Liver (tissue), 9 donors: ENCODE results near the gene DAGLA. TPM values are rescaled to one million over a fixed set of nuclear protein-coding genes. Genes with fewer than 3 reads are reported as not detected.

Experiments
- DNase-seq: peaks from one replicate; pipeline ENCODE4 v3.0.0-alpha.2; 2017; ENCODE audit warnings: low spot score
- H3K27ac ChIP-seq, 2 donors: one replicate each; pipeline ENCODE4 v1.7.0; 2013; ENCODE audit warnings: inconsistent platforms in 2 of 2, low read length in 2 of 2, control low read depth in 1 of 2, low read depth in 1 of 2, mild to moderate bottlenecking in 1 of 2
- H3K27me3 ChIP-seq, 4 donors: one replicate each; pipeline versions ENCODE4 v1.6.1 to v1.7.0; 2013; ENCODE audit warnings: low read length in 3 of 4, inconsistent platforms in 1 of 4, mild to moderate bottlenecking in 1 of 4, moderate library complexity in 1 of 4; ENCODE audit not compliant: control insufficient read depth in 4 of 4, insufficient read depth in 4 of 4
- H3K36me3 ChIP-seq, 4 donors: one replicate each; pipeline versions ENCODE4 v1.6.1 to v1.7.0; 2013; ENCODE audit warnings: low read length in 3 of 4, mild to moderate bottlenecking in 3 of 4, low read depth in 1 of 4, moderate library complexity in 1 of 4; ENCODE audit not compliant: control insufficient read depth in 4 of 4, insufficient read depth in 3 of 4
- H3K4me1 ChIP-seq, 4 donors: one replicate each; pipeline versions ENCODE4 v1.6.1 to v1.7.0; 2013; ENCODE audit warnings: low read length in 3 of 4, mild to moderate bottlenecking in 3 of 4, moderate library complexity in 1 of 4; ENCODE audit not compliant: control insufficient read depth in 4 of 4, insufficient read depth in 4 of 4
- H3K4me3 ChIP-seq, 3 donors: one replicate each; pipeline versions ENCODE4 v1.6.1 to v1.7.0; 2013; ENCODE audit warnings: low read length in 3 of 3, control low read depth in 1 of 3, low read depth in 1 of 3, mild to moderate bottlenecking in 1 of 3
- H3K9ac ChIP-seq, 2 donors: one replicate each; pipeline ENCODE4 v1.7.0; 2013; ENCODE audit warnings: low read length in 2 of 2, mild to moderate bottlenecking in 2 of 2, moderate library complexity in 2 of 2, control low read depth in 1 of 2, low read depth in 1 of 2
- H3K9me3 ChIP-seq, 4 donors: one replicate each; pipeline versions ENCODE4 v1.6.1 to v1.7.0; 2013; ENCODE audit warnings: low read length in 3 of 4; ENCODE audit not compliant: control insufficient read depth in 4 of 4
- EGR1 ChIP-seq, 2 donors: IDR thresholded peaks; 2 replicates each; pipeline ENCODE4 v1.6.1; 2016 to 2018; ENCODE audit warnings: antibody characterized with exemption in 2 of 2, low read depth in 2 of 2
- FOXA1 ChIP-seq: IDR thresholded peaks from 2 replicates; pipeline ENCODE4 v1.6.1; 2016; ENCODE audit warnings: antibody characterized with exemption
- FOXA2 ChIP-seq: IDR thresholded peaks from 2 replicates; pipeline ENCODE4 v1.6.1; 2016; ENCODE audit warnings: antibody characterized with exemption
- GABPA ChIP-seq, 2 donors: IDR thresholded peaks in 1 of 2; conservative IDR thresholded peaks in 1 of 2; 2 replicates each; pipeline ENCODE4 v1.6.1; 2016; ENCODE audit warnings: antibody characterized with exemption in 2 of 2, mild to moderate bottlenecking in 1 of 2, moderate library complexity in 1 of 2
- HNF4A ChIP-seq, 2 donors: conservative IDR thresholded peaks; 2 replicates each; pipeline ENCODE4 v1.6.1; 2016; ENCODE audit warnings: antibody characterized with exemption in 2 of 2, mild to moderate bottlenecking in 2 of 2
- HNF4G ChIP-seq: IDR thresholded peaks from 2 replicates; pipeline ENCODE4 v1.6.1; 2016; ENCODE audit warnings: antibody characterized with exemption
- JUND ChIP-seq, 2 donors: IDR thresholded peaks; 2 replicates each; pipeline ENCODE4 v1.6.1; 2016; ENCODE audit warnings: antibody characterized with exemption in 2 of 2
- MAX ChIP-seq: IDR thresholded peaks from 2 replicates; pipeline ENCODE4 v1.6.1; 2016; ENCODE audit warnings: antibody characterized with exemption
- NR2F2 ChIP-seq: IDR thresholded peaks from 2 replicates; pipeline ENCODE4 v1.6.1; 2016; ENCODE audit warnings: antibody characterized with exemption
- RAD21 ChIP-seq, 2 donors: IDR thresholded peaks; 2 replicates each; pipeline ENCODE4 v1.6.1; 2016; ENCODE audit warnings: antibody characterized with exemption in 2 of 2, mild to moderate bottlenecking in 2 of 2
- RXRA ChIP-seq, 2 donors: IDR thresholded peaks; 2 replicates each; pipeline ENCODE4 v1.6.1; 2017 to 2018; ENCODE audit warnings: antibody characterized with exemption in 2 of 2, mild to moderate bottlenecking in 1 of 2
- SP1 ChIP-seq: IDR thresholded peaks from 2 replicates; pipeline ENCODE4 v1.6.1; 2018; ENCODE audit warnings: antibody characterized with exemption, mild to moderate bottlenecking
- TAF1 ChIP-seq: conservative IDR thresholded peaks from 2 replicates; pipeline ENCODE4 v1.6.1; 2016; ENCODE audit warnings: antibody characterized with exemption, mild to moderate bottlenecking
- YY1 ChIP-seq: IDR thresholded peaks from 2 replicates; pipeline ENCODE4 v1.6.1; 2016; ENCODE audit warnings: antibody characterized with exemption, mild to moderate bottlenecking
- ZBTB33 ChIP-seq: IDR thresholded peaks from 2 replicates; pipeline ENCODE4 v1.6.1; 2016; ENCODE audit warnings: antibody characterized with exemption
- WGBS: extraction: QIAGEN DNeasy Blood & Tissue Kit; methylation state at CpG from one replicate; pipeline ENCODE4 v1.1.7; 2013; 5-methylcytosine and 5-hydroxymethylcytosine counted together
- polyA plus RNA-seq, 2 donors: library from polyadenylated mRNA; stranded (reverse) in 1 of 2; unstranded in 1 of 2; fragments of 200-250 nt in 1 of 2; fragments of >200 nt in 1 of 2; fragmentation: Nextera tagmentation in 1 of 2; extraction: Ambion mirVana in 1 of 2; gene quantifications; one replicate each; pipeline versions ENCODE4 v1.2.1 to v1.2.3, GENCODE V29; 2013 to 2015
- total RNA-seq, 2 donors: library from RNA; depleted of rRNA; stranded (reverse); fragments of >200 nt; gene quantifications; one replicate each; pipeline ENCODE4 v1.2.3, GENCODE V29; 2014
- TF ChIP-seq, protein P1 (sequence below): IDR thresholded peaks from 2 replicates; pipeline ENCODE4 v1.6.1; 2016; ENCODE audit warnings: antibody characterized with exemption, mild to moderate bottlenecking
- TF ChIP-seq, protein P2 (sequence below): fragments of 150-350 bp; IDR thresholded peaks from 2 replicates; pipeline ENCODE4 v1.5.1; 2017; ENCODE audit warnings: improper control_type of control experiment, low read depth, low read length; ENCODE audit not compliant: missing input control
- donor health status: healthy.
- donor health status: healthy.
- donor health status: healthy.
- donor health status: healthy.
- donor health status: healthy.

The DAGLA gene
- total and polyA plus RNA-seq, 4 donors: 0.13 to 0.84 (median 0.60) TPM

GRCh38 chr11:61657566-61658290, 22.5 kb upstream of the DAGLA start:
- Histone ChIP-seq H3K4me3 (no peak overlapping the region), H3K27me3 (no peaks in the 10 kb centered on the region), H3K9me3 (no peaks in the 10 kb centered on the region), H3K36me3 (no peaks in the 10 kb centered on the region), H3K9ac (no peak overlapping the region), H3K4me1 (peaks cover 0 to 3% (median 0%) of the 10 kb centered on the region in 4 donors), H3K27ac (no peak overlapping the region)
- DNase-seq: no peak
- WGBS: 75% methylated on average over 11 of the region's 11 CpGs
- TF ChIP-seq SP1 (no peak), YY1 (no peak), GABPA (IDR thresholded peaks at IDR 0.05 in 1 of 2, conservative IDR thresholded peaks at IDR 0.05 in 1 of 2) (no peak), HNF4G (no peak), TAF1 (no peak), RXRA (IDR thresholded peaks at IDR 0.05) (no peak), JUND (IDR thresholded peaks at IDR 0.05) (no peak), HNF4A (conservative IDR thresholded peaks at IDR 0.05) (no peak), RAD21 (IDR thresholded peaks at IDR 0.05) (no peak), FOXA2 (no peak), ZBTB33 (no peak), MAX (no peak), NR2F2 (no peak), EGR1 (IDR thresholded peaks at IDR 0.05; ENCODE audit: low read depth in 2 of 2) (no peak), FOXA1 (no peak)
- TF ChIP-seq, protein P1, sequence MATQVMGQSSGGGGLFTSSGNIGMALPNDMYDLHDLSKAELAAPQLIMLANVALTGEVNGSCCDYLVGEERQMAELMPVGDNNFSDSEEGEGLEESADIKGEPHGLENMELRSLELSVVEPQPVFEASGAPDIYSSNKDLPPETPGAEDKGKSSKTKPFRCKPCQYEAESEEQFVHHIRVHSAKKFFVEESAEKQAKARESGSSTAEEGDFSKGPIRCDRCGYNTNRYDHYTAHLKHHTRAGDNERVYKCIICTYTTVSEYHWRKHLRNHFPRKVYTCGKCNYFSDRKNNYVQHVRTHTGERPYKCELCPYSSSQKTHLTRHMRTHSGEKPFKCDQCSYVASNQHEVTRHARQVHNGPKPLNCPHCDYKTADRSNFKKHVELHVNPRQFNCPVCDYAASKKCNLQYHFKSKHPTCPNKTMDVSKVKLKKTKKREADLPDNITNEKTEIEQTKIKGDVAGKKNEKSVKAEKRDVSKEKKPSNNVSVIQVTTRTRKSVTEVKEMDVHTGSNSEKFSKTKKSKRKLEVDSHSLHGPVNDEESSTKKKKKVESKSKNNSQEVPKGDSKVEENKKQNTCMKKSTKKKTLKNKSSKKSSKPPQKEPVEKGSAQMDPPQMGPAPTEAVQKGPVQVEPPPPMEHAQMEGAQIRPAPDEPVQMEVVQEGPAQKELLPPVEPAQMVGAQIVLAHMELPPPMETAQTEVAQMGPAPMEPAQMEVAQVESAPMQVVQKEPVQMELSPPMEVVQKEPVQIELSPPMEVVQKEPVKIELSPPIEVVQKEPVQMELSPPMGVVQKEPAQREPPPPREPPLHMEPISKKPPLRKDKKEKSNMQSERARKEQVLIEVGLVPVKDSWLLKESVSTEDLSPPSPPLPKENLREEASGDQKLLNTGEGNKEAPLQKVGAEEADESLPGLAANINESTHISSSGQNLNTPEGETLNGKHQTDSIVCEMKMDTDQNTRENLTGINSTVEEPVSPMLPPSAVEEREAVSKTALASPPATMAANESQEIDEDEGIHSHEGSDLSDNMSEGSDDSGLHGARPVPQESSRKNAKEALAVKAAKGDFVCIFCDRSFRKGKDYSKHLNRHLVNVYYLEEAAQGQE: no peak
- TF ChIP-seq, protein P2, sequence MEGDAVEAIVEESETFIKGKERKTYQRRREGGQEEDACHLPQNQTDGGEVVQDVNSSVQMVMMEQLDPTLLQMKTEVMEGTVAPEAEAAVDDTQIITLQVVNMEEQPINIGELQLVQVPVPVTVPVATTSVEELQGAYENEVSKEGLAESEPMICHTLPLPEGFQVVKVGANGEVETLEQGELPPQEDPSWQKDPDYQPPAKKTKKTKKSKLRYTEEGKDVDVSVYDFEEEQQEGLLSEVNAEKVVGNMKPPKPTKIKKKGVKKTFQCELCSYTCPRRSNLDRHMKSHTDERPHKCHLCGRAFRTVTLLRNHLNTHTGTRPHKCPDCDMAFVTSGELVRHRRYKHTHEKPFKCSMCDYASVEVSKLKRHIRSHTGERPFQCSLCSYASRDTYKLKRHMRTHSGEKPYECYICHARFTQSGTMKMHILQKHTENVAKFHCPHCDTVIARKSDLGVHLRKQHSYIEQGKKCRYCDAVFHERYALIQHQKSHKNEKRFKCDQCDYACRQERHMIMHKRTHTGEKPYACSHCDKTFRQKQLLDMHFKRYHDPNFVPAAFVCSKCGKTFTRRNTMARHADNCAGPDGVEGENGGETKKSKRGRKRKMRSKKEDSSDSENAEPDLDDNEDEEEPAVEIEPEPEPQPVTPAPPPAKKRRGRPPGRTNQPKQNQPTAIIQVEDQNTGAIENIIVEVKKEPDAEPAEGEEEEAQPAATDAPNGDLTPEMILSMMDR: no peak
